Stimulated activated memory B cell treated with anti-CD40 and anti-IgM and Interleukin-4, amounts not matched to agents 10 μg/mL and 1 μg/mL and 100 μg/mL, for 72 hours (primary cell): ENCODE measurements around the gene NMU.
"Not testable (repeated sequence)": the region's sequence is repeated elsewhere in the genome, so short reads cannot be mapped to it uniquely, and the experiment has no call there.

Source experiments
- ATAC-seq: fragments of 150-1000 bp; cut with Tn5 transposase; 2 replicates; pipeline ENCODE4 v1.10.0; 2021
- H3K27ac Mint-ChIP-seq: one replicate; pipeline ENCODE4 v1.8.0; 2022; ENCODE audit warnings: mild to moderate bottlenecking, mixed read lengths
- H3K27me3 Mint-ChIP-seq: one replicate; pipeline ENCODE4 v1.8.0; 2022; ENCODE audit warnings: mixed read lengths
- H3K36me3 Mint-ChIP-seq: one replicate; pipeline ENCODE4 v1.8.0; 2022; ENCODE audit warnings: mixed read lengths
- H3K4me1 Mint-ChIP-seq: one replicate; pipeline ENCODE4 v1.8.0; 2022; ENCODE audit warnings: mixed read lengths
- H3K4me3 Mint-ChIP-seq: one replicate; pipeline ENCODE4 v1.8.0; 2022; ENCODE audit warnings: mild to moderate bottlenecking, moderate library complexity, mixed read lengths
- H3K9me3 Mint-ChIP-seq: one replicate; pipeline ENCODE4 v1.8.0; 2022; ENCODE audit warnings: mixed read lengths

NMU gene

DNA sequence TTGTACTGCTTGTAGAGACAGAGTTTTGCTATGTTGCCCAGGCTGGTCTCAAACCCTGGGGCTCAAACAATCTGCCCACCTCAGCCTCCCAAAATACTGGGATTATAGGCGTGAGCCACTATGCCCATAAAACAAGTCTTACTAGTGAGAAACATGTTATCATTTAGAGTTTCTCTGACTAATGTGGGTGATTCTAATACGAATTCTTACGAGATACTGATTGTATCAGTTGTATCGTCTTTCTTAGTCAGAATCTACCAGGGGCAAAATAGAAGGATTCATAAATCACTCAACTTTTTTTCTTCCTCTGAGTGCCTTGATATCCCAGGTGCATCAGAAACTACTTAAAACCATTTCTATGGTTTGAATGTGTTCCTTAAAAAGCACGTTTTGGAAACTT is 14.4 kb upstream of the NMU start:
- no peak overlapping the region for H3K4me3 Mint-ChIP-seq
- no peak overlapping the region for H3K27ac Mint-ChIP-seq
- H3K9me3 Mint-ChIP-seq = no peaks in the 10 kb centered on the region
- ATAC-seq = no peak
- H3K36me3 Mint-ChIP-seq = no peaks in the 10 kb centered on the region
- H3K27me3 Mint-ChIP-seq = peaks cover 33% of the 10 kb centered on the region
- H3K4me1 Mint-ChIP-seq = no peaks in the 10 kb centered on the region

DNA sequence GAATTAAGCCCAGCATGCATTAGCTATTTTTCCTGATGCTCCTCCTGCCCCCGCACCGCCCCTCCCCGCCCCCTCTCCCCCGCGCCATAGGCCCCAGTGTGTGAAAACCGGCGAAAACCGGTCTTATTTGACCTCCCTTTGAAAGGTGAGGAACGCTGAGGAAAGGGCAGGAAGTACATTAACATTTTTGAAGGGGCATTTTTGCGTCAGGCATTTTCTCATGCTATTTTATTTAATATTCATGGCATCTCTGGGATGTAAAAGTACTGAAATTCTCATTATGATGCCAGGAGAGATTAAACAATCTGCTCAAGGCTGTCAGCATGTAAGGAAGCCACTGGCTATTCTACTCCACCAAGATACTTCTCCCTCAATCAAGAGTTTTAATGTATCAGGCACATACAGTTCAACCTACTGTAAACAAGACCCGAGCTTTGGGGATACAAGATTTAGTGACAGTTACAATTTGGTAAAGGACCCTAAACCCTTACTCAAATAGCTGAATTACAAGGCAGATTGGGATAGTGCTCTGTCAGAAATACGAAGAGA is 1.2 kb upstream of the NMU start:
- H3K27ac Mint-ChIP-seq = no peak overlapping the region
- H3K36me3 Mint-ChIP-seq = no peaks in the 10 kb centered on the region
- no peak for ATAC-seq
- peaks cover 56% of the 10 kb centered on the region for H3K27me3 Mint-ChIP-seq
- H3K4me1 Mint-ChIP-seq = peaks cover 21% of the 10 kb centered on the region
- H3K9me3 Mint-ChIP-seq = no peaks in the 10 kb centered on the region
- no peak overlapping the region for H3K4me3 Mint-ChIP-seq

DNA sequence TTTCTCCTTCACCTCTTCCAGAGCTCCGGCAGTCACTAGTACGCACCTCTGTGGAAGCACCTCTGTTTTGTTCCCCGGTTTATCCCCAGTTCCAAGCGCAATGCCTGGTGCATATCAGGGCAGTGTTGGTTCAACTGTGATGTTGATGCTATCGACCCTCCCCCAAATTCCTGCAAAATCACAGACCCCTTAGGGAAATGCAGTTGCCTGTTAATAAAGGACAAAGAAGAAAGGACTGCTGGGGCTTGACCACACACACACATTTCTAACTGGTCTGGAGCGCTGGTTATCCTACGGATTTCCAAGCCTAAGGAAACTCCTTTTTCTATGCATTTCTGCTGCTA is 530 bp upstream of the NMU start:
- Mint-ChIP-seq H3K9me3 (no peaks in the 10 kb centered on the region), H3K4me3 (peak overlapping the region; percentile 74), H3K36me3 (no peaks in the 10 kb centered on the region), H3K27ac (no peak overlapping the region), H3K4me1 (peaks cover 21% of the 10 kb centered on the region), H3K27me3 (peaks cover 58% of the 10 kb centered on the region)
- no peak for ATAC-seq

DNA sequence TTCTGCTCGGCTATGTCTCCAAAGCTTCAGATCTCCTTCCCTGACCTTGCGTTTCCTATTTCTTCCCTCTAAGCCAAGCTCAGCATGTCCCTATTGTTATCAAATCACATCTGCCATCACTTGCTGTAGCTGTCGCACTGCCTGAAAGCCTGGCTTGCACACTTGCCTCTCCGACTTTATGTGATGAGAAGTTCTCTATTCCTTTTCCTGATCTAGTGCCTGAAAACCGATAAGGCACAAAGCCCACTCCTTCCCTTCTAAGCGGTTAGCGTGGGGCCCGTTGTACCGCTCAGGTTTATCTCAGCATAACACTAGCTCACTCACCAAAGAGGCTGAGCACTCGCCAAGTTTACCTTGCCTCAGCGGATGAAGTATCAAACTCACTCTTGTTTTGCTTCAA is 816 bp downstream of the NMU start:
- no peak for ATAC-seq
- H3K36me3 Mint-ChIP-seq = no peaks in the 10 kb centered on the region
- peaks cover 21% of the 10 kb centered on the region for H3K4me1 Mint-ChIP-seq
- peak overlapping the region; percentile 74 for H3K4me3 Mint-ChIP-seq
- peaks cover 68% of the 10 kb centered on the region for H3K27me3 Mint-ChIP-seq
- no peaks in the 10 kb centered on the region for H3K9me3 Mint-ChIP-seq
- no peak overlapping the region for H3K27ac Mint-ChIP-seq

DNA sequence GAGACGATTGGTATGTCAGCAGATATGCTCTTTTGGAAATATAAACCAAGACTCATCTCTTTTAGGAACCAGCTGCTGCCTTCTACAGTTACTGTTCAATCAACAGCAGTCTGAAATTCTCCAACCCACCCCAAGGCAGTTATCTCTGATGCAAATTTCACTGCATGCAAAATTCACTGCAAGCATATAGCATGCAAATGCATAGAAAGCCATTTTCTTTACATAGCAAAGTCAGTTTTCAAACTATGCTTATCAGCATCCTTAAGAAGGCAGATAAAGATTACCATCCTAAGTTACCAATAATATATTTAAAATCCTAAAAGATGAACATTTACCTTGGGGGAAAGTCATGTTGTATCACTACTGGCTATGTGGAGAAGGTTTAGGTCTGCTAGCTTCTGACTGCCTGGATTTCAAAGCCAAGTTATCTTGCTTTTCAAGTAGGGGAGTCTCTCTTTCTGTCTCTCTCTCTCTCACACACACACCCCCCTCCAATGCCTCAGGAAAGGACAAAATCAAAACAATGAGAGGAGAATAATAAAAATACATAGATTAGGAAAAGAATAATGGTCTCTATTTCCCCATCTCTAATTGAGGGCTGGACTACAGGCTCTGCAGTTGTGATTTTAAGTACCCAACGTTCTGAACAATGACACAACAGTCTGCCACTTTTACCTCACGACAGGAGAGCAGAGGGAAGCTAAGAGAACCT is 1.5 kb downstream of the NMU start:
- H3K4me3 Mint-ChIP-seq = no peak overlapping the region
- no peak overlapping the region for H3K27ac Mint-ChIP-seq
- H3K4me1 Mint-ChIP-seq = peaks cover 21% of the 10 kb centered on the region
- ATAC-seq = no peak
- no peaks in the 10 kb centered on the region for H3K9me3 Mint-ChIP-seq
- H3K36me3 Mint-ChIP-seq = no peaks in the 10 kb centered on the region
- peaks cover 69% of the 10 kb centered on the region for H3K27me3 Mint-ChIP-seq

DNA sequence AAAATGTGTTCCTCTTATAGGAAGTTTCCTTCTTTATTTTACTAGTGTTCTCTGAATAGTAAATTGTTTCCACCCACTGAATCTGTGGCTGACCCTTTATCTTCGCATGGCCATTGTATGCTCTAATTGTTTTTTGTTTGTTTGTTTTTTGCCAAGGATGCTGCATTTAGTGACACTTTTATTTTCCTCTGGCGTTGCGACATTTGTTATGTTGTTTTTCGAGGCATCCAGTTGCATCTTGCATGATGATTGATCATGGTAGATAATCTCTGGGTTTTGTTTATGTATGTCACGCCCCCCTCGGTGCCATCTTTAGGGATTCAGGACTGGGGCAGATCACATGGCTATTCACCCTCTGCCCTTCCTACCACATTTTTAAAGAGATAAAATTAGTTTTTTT is 2.2 kb downstream of the NMU start:
- Mint-ChIP-seq H3K9me3 (no peaks in the 10 kb centered on the region), H3K4me1 (peaks cover 21% of the 10 kb centered on the region), H3K27me3 (peaks cover 70% of the 10 kb centered on the region), H3K36me3 (no peaks in the 10 kb centered on the region), H3K27ac (no peak overlapping the region), H3K4me3 (no peak overlapping the region)
- no peak for ATAC-seq

DNA sequence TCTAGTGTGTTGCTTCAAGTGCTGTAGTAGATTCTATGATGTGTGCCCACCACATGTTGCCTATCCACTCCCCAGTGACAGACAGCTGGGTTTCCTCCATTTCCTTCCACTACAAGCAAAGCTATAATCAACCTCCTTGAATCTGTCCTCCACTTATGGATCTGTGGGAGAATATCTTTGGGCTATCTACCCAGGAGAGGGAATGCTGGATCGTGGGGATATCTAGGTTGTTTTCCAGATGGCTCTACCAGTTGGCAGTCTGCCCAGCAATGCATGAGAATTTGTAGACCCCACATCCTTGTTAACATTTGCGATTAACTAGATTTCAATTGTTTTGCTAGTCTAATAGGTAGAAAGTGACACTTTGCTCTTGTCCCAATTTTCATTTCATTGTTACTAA is 10.3 kb downstream of the NMU start:
- H3K9me3 Mint-ChIP-seq = peaks cover 3% of the 10 kb centered on the region
- H3K27me3 Mint-ChIP-seq = peaks cover 14% of the 10 kb centered on the region
- H3K4me3 Mint-ChIP-seq = no peak overlapping the region
- no peak overlapping the region for H3K27ac Mint-ChIP-seq
- no peak for ATAC-seq
- no peaks in the 10 kb centered on the region for H3K4me1 Mint-ChIP-seq
- no peaks in the 10 kb centered on the region for H3K36me3 Mint-ChIP-seq

DNA sequence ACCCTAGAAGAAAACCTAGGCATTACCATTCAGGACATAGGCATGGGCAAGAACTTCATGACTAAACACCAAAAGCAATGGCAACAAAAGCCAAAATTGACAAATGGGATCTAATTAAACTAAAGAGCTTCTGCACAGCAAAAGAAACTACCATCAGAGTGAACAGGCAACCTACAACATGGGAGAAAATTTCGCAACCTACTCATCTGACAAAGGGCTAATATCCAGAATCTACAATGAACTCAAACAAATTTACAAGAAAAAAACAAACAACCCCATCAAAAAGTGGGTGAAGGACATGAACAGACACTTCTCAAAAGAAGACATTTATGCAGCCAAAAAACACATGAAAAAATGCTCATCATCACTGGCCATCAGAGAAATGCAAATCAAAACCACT is 12.0 kb downstream of the NMU start:
- not testable (repeated sequence) for H3K27ac Mint-ChIP-seq, ATAC-seq, H3K9me3 Mint-ChIP-seq, H3K4me1 Mint-ChIP-seq, H3K27me3 Mint-ChIP-seq, H3K4me3 Mint-ChIP-seq, H3K36me3 Mint-ChIP-seq

DNA sequence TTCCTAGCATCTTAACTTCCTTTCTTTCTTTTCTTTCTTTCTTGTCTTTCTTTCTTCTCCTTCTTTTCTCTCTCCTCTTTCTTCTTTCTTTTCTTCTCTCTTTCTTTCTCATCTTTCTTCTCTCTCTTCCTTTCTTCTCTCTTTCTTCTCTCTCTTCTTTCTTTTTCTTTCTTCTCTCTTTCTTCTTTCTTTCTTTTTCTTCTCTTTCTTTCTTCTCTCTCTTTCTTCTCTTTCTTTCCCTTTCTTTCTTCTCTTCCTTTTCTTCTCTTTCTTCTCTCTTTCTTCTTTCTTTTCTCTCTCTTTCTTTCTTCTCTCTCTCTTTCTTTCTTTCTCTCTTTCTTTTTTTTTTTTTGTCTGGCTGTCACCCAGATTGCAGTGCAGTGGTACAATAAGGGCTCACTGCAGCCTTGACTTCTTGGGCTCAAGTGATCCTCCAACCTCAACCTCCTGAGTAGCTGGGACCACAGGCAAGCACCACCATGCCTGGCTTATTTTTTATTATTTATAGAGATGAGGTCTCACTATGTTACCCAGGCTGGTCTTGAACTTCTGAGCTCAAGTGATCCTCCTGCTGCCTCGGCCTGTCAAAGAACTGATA is 17.5 kb downstream of the NMU start:
- Mint-ChIP-seq H3K9me3 (no peaks in the 10 kb centered on the region), H3K27me3 (peaks cover 12% of the 10 kb centered on the region), H3K4me3 (peak overlapping the region; percentile 3), H3K36me3 (no peaks in the 10 kb centered on the region), H3K27ac (no peak overlapping the region), H3K4me1 (peaks cover 17% of the 10 kb centered on the region)
- no peak for ATAC-seq

DNA sequence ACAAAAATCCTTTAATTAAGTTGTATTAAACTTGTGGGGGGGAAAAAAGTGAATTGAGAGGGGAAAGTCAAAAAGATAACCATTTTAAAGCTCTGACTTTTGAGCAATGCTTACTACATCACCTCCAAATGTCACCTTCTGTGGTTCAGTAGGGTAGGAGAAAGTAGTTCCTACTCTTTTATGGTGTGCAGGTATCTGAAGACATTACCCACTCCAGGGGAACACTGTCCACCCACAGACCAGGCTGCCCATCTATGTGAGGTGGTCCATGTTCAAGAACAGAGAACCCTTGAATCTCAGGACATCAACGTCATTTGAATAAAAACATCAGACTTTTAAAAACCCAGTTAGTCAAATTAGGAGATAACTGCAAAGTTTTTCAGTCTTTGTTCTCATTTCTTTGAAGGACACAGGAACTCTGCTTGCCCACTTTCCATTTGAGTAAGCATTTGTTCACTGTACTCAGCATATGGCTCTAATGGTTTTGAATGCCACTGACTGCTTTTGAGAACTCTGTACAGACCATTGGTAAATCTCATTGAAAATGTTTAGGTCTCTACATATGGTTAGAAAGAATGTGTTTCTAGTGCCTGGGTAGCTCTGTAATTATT is 18.4 kb downstream of the NMU start:
- peak; percentile 89 for ATAC-seq
- peaks cover 17% of the 10 kb centered on the region for H3K4me1 Mint-ChIP-seq

DNA sequence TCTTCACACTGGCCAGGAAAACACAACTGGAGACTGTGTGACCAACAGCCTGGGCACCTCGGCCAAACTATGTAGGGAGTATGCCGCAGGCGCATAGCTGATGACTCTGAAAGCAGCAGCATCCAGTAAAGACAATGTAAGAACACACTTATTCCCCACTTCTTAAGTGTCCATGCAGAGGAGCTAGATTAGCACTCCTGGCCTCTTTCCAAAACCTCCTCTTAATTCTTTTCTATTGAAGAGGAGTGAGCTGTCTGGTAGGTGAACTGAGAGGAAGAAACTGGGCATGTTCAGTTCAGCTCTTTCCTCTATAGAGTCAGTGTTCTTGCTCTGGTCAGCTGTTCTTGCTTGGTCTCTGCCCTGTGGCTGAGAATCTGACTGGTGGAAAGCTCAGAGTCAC is 21.1 kb downstream of the NMU start:
- Mint-ChIP-seq H3K36me3 (no peaks in the 10 kb centered on the region), H3K9me3 (no peaks in the 10 kb centered on the region), H3K27me3 (peaks cover 12% of the 10 kb centered on the region), H3K4me1 (peaks cover 17% of the 10 kb centered on the region), H3K27ac (no peak overlapping the region), H3K4me3 (no peak overlapping the region)
- ATAC-seq = no peak

More for the DNA sequence above, 18.4 kb downstream of the NMU start:
- Mint-ChIP-seq H3K27ac (no peak overlapping the region), H3K36me3 (no peaks in the 10 kb centered on the region), H3K9me3 (no peaks in the 10 kb centered on the region), H3K4me3 (no peak overlapping the region), H3K27me3 (peaks cover 12% of the 10 kb centered on the region)

DNA sequence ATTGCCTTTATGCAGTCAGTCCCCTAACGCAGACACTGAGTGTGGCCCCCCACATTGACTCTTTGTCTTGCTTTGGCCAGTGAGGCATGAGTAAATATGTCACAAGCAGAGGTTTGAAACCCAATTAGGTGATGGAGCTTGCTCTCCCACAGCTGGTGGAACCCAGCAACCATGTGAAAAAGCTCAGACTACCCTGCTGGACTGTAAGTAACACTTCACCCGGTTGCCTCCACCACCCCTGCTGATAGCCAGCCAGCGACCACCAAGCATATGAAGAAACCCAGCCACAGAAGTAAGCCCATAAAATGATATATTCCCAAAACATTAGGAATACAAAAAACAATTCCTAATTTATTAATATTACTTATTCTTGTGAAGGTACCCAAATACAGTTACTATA is 22.5 kb downstream of the NMU start:
- Mint-ChIP-seq H3K36me3 (no peaks in the 10 kb centered on the region), H3K27ac (no peak overlapping the region), H3K9me3 (no peaks in the 10 kb centered on the region), H3K4me3 (no peak overlapping the region), H3K4me1 (peaks cover 14% of the 10 kb centered on the region), H3K27me3 (peaks cover 6% of the 10 kb centered on the region)
- ATAC-seq = no peak

DNA sequence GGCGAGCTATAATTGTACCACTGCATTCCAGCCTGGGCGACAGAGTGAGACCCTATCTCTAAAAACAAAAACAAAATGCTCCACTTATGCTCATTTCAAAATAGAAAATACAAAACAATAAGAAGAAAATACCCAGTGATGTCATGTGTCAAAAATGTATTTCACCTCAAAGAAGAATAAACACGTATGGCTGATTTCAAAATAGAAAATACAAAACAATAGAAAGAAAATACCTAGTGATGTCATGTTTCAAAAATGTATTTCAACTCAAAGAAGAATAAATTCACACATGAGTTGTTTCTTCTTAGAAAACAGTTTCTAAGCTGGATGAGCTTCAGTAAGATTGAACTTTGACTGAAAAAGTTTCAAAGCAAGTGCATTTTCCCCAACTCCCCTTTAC is 23.8 kb downstream of the NMU start:
- ATAC-seq = no peak
- no peak overlapping the region for H3K4me3 Mint-ChIP-seq
- H3K36me3 Mint-ChIP-seq = no peaks in the 10 kb centered on the region
- H3K9me3 Mint-ChIP-seq = no peaks in the 10 kb centered on the region
- H3K27ac Mint-ChIP-seq = no peak overlapping the region
- no peaks in the 10 kb centered on the region for H3K27me3 Mint-ChIP-seq
- peaks cover 3% of the 10 kb centered on the region for H3K4me1 Mint-ChIP-seq

DNA sequence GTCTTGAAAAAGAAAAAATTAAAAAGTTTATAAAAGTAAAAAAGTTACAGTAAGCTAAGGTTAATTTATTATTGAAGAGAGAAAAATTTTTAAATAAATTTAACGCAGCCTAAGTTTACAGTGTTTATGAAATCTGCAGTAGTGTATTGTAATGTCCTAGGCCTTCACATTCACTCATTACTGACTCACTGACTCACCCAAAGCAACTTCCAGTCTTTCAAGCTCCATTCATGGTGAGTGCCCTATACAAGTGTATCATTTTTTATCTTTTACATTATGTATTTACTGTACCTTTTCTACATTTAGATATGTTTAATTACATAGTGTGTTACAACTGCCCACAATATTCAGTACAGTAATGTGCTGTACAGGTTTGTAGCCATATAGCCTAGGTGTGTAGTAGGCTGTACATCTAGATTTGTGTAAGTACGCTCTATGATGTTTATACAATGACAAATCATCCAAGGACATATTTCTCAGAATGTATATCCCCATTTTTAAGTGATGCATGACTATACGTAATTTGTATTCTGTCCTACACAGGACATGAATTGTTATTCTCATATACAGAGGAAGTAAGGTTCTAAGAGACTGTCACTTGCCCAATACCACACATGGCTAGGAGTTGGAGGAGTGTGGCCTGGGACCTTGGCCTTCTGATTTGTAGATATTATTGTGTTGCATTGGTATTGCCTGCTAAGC is 24.6 kb downstream of the NMU start:
- Mint-ChIP-seq H3K27me3 (no peaks in the 10 kb centered on the region), H3K27ac (no peak overlapping the region), H3K36me3 (no peaks in the 10 kb centered on the region), H3K9me3 (no peaks in the 10 kb centered on the region), H3K4me3 (no peak overlapping the region), H3K4me1 (no peaks in the 10 kb centered on the region)
- ATAC-seq = no peak

DNA sequence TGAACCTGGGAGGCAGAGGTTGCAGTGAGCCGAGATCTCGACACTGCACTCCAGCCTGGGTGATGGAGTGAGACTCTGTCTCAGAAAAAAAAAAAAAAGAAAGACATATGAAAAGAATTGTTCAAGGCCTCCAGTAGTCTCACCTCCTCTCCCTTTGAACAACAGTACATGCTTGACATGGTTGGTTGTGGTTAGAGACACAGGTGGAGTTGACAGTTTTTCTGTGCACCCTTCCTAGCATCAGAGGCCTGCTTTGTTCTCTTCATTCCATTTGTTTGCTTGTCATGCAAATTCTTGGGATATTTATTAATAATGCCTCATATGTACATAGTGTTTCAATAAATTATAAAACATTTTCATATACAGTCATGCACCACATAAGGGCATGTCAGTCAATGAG is 25.7 kb downstream of the NMU start:
- peaks cover under 1% of the 10 kb centered on the region for H3K27me3 Mint-ChIP-seq
- ATAC-seq = no peak
- H3K9me3 Mint-ChIP-seq = no peaks in the 10 kb centered on the region
- H3K27ac Mint-ChIP-seq = no peak overlapping the region
- no peaks in the 10 kb centered on the region for H3K36me3 Mint-ChIP-seq
- no peaks in the 10 kb centered on the region for H3K4me1 Mint-ChIP-seq
- H3K4me3 Mint-ChIP-seq = no peak overlapping the region
